NCI-H1105 treated with DMSO at 0.1 percent for 48 hours (cell line): ENCODE data around the gene SMAP2.

Experiments used
- DNase-seq: peaks from one replicate; lab custom pipeline; 2025; lab: John Stamatoyannopoulos, UW

The SMAP2 gene

GRCh38 chr1:40390857-40391256, 17.3 kb downstream of the SMAP2 start:
- DNase-seq = no peak

- DNase-seq = peak; percentile 49
Observed at GRCh38 chr1:40391688-40392145, 18.2 kb downstream of the SMAP2 start.

- no peak for DNase-seq
Observed at GRCh38 chr1:40392221-40392620, 18.7 kb downstream of the SMAP2 start.

GRCh38 chr1:40393173-40393572, 19.6 kb downstream of the SMAP2 start:
- DNase-seq = no peak

DNA sequence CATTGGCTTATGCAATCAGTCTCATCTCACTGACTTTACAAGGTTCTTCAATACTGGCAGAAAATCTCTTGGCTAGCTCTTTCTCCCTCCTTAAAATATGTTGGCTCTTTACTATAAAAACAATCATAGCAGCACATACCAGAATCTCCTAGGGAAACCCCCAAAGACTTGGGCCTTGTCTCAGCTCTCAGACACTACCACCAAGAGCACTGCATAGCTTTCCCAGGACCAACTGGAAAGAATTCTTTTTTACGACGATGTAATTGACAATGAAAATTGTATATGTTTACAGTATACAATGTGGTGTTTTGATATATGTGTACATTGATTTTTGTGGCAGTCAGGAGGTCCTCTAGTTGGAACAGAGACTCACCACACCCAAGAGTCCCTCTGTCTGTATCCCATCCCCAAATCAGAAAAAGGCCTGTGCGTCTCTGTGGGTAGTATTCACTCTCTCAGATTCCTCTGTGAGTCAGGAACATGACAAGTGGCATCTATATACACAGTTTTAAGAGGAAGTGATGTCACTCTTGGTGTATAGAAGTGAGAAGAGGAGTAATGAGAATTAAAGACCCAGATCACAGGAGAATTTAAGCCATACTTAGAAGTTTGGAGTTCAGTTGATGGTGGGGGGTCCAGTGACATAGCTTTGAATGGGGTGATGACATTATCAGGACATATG, 21.1 kb downstream of the SMAP2 start:
- DNase-seq = no peak

GRCh38 chr1:40395190-40396175, 22.0 kb downstream of the SMAP2 start:
- no peak for DNase-seq

DNA sequence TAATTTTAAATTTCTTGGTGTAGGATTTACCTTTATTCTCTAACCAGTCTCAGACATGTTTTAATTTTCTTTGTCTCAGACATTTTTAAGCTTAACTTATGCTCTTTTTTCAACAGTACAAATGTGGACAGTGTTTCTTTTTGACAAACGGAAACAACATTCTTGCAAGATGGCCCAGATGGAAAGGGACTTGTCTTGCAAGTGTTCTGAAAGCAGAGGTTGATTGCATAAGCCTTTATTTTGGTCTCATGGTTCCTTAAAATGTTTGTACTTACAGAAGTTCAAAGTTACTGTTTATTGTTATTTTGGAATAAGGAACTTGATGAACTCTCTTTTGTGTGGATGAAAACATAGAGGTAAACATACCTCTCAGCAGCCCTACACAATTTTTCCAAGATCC, 22.9 kb downstream of the SMAP2 start:
- DNase-seq = no peak

DNA sequence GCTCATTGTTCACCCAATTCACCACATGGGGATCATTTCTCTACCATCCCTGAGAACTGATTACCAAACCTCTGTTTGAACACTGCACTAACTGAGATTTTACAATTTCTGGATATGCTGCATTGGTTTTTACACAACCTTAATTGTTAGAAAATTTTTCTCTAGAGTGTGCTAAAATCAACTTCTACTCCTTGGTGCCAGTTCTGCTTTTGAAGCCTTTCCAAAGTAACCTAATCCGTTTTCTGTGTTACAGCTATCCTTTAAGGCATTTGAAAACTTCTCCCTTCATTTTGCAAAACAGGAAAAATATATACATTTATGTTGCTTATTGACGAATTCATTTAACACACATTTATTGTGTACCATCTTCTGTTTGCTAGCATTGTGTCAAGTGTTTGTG, 23.7 kb downstream of the SMAP2 start:
- no peak for DNase-seq

GRCh38 chr1:40399984-40400704, 26.6 kb downstream of the SMAP2 start:
- DNase-seq = no peak

GRCh38 chr1:40401473-40402201, 28.1 kb downstream of the SMAP2 start:
- no peak for DNase-seq

DNA sequence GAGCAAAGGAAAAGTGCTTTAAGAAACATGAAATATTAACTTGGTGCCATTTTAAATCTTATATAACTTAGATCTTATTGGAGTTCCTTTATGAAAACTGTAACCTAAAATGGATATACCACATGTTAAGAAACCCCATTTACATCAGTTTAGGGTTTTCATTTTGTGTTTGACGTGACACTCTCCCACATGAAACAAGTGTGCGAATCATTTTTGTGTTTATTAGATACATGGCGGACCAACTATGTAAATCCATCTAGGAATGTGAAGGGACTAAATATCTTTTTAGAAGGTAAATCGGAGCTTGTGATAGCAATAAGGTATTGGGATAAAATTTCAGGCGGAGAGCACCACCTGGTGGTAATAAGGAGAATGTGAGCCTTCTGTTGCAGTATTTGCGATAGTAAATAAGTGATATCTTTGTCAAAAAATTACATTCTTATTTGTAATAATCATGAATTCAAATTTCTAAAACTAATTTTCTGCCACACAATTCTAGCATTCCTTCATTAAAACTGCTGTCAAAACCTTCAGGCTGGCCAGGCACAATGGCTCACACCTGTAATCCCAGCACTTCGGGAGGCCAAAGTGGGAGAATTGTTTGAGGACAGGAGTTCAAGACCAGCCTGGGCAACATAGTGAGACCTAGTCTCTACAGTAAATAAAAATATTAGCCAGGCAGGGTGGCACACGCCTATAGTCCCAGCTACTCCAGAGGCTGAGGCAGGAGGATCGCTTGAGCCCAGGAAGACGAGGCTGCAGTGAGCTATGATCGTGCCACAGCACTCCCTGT, 31.3 kb downstream of the SMAP2 start:
- DNase-seq = peak; percentile 65

GRCh38 chr1:40405812-40406211, 32.3 kb downstream of the SMAP2 start:
- DNase-seq = no peak

- DNase-seq = no peak
Observed at GRCh38 chr1:40407453-40407852, 33.9 kb downstream of the SMAP2 start.

DNA sequence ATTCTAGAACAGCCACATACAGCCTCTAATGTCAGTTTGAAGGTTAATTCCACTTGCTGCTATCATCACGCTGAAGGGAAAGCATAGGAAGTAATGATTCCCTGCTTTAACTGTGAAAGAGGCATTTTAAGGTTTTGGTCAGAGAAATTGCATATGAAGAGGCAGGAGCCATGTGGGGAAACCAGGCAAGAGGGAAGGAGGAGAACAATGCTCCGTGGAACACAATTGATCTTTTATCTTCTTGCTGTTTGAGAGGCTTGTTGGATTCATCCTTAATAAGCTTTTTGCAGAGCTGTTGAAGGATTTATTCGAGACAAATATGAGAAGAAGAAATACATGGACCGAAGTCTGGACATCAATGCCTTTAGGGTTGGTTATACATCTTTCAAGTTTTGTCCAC, 35.9 kb downstream of the SMAP2 start:
- DNase-seq = no peak

DNA sequence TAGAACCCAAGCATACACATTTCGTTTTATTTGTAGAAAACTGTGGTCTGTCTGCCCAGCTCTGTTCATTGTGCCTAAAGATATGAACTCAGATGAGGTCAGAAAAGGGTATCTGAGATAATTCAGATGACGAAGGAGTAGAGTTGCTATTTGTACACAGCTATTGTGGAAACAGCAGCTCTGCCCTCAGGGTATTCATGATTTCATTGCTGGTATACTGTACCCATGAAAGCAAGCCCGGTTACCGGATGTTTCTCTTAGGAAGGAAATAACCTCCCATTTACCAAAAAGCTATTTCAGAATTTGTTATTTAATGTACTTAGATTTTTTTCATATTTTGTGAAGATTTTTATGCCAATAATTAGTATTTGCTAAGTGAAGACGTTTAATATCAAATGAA, 37.8 kb downstream of the SMAP2 start:
- DNase-seq = no peak

DNA sequence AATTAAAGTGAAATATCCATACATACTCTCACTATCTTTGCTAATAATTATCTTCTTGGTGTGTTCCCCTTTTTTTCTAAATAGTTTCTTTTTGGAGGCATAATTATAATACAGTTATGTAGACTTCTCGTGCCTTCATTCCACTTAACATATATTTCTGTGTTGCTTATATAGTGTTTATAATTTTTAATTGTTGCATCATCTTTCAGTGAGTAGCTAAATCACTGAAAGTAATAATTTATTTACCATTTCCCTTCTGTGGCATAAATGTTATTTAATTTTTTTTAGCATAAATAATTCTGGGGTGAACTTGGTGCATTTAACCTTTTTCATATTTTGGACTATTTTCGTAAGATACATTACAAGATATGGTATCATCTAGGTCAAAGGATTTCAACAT, 38.3 kb downstream of the SMAP2 start:
- DNase-seq = no peak

GRCh38 chr1:40413527-40414252, 40.2 kb downstream of the SMAP2 start:
- no peak for DNase-seq

DNA sequence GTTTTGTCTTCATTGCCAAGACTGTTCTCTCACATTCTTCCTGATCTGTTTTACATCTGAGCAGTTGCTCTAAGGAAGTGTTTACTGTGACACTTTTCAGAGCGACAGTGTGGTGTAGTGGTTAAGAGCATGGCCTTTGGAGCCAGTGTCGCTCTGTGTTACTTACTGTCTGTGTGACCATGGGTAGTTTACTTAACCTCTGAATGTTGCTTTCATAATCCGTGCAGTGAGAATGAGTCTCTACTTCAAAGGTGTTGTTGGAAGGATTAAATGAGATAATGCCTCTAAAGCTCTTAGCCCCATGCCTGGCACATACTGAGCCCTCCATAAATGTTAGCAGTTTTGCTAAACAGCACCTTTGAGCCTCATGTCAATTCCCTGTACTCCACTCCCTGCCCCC, 40.8 kb downstream of the SMAP2 start:
- DNase-seq = no peak

DNA sequence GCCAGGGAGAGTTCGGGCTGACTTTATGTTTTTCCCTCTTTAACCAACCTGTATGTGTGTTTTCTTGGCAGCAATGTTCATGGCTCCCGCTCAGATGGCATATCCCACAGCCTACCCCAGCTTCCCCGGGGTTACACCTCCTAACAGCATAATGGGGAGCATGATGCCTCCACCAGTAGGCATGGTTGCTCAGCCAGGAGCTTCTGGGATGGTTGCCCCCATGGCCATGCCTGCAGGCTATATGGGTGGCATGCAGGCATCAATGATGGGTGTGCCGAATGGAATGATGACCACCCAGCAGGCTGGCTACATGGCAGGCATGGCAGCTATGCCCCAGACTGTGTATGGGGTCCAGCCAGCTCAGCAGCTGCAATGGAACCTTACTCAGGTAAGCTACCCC, 43.2 kb downstream of the SMAP2 start:
- no peak for DNase-seq
